Panc1 (cell line): ENCODE results near the gene COX7A1.

ENCODE experiments used
- CTCF ChIP-seq: fragments of 450-650 bp; IDR thresholded peaks from 2 replicates; pipeline ENCODE4 v1.5.1; 2017; ENCODE audit warnings: mild to moderate bottlenecking
- POLR2AphosphoS5 ChIP-seq: IDR thresholded peaks from 2 replicates; pipeline ENCODE4 v1.6.1; 2012; ENCODE audit warnings: mild to moderate bottlenecking, low read depth, low read length, moderate library complexity
- REST ChIP-seq, 2 experiments: IDR thresholded peaks; 2 replicates each; pipeline ENCODE4 v1.6.1; 2011 to 2012; ENCODE audit warnings: low read depth in 2 of 2, control low read depth in 1 of 2, low read length in 1 of 2, mild to moderate bottlenecking in 1 of 2, moderate library complexity in 1 of 2; ENCODE audit not compliant: insufficient read depth in 1 of 2
- TCF7L2 ChIP-seq: IDR thresholded peaks from 2 replicates; pipeline ENCODE4 v1.6.1; 2011; ENCODE audit warnings: mild to moderate bottlenecking, low read depth, low read length, inconsistent platforms

GRCh38 chr19:36113425-36113824 is 38.8 kb downstream of the COX7A1 start:
- TF ChIP-seq POLR2AphosphoS5 (no peak), TCF7L2 (no peak), CTCF (no peak), REST (IDR thresholded peaks at IDR 0.05; ENCODE audit: insufficient read depth in 1 of 2, low read depth in 2 of 2, low read length in 1 of 2) (no peak)
